NCI-H82 treated with DMSO at 0.1 percent for 48 hours (cell line): Measurements from ENCODE around the gene TMEM126B.
A peak's percentile ranks its signal among the peaks of the same experiment; 100 is the strongest.
"Not testable (repeated sequence)": the region's sequence is repeated elsewhere in the genome, so short reads cannot be mapped to it uniquely, and the experiment has no call there.

Experiments used
- DNase-seq: peaks from one replicate; lab custom pipeline; 2025; ENCODE audit not compliant: unreplicated experiment; lab: John Stamatoyannopoulos, UW

The TMEM126B gene

DNA sequence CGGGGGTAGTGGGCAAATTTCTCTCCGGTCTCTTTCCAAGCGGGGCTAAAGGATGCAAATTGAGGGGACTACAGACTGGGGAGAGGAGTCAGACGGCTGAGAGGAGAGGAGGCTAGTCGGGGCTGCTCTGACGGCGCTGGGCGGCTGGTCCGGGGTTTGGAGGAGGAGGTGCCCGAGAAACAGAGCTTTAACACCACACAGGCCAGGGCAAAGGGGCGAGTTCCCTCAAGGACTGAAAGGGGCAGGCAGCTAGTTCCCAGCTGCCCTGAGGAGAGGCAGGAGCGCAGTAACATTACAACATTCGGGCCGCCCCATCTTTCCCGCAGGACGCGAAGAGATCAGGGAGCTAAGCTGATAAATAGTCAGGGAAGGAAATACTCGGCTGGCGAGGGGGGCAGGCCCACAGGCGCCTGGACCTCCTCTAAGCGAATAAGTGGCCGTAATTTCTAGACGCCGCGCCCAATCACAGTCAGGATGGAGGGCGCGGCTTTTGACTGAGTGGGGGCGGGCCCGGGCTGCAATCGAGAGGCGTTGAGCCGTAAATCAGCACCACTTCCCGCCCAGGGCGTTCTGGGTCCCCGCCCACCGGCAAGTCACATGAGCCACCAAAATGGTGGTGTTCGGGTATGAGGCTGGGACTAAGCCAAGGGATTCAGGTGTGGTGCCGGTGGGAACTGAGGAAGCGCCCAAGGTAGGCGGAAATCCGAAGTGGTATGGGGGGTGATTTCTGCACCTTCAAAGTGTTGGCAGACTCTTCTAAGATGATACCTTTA is at the start of gene TMEM126B:
TMEM126B (plus strand) TSS at position 596 of the 773 bp plus-strand sequence; CDS start at position 611, 15 bp downstream.
- peak; percentile 95 for DNase-seq

DNA sequence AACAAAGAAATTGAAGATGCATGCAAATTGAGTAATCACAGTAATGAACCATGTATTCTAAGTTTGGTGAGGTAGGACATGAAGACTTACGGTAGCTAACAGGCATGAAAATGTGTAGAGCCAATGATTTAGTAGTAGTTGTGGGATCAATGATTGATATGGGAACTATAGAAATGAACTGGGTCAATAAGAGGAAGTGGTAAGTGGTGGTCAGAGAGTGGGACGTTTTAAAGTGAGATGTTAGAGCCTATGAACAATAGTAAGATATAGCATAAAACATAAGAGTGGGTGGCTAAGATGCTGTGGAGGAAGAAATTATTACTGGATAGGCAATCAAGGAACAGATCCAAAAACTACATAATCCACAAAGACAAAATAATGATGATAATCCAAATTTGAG is 46.3 kb upstream of the TMEM126B start:
- DNase-seq, result no peak

DNA sequence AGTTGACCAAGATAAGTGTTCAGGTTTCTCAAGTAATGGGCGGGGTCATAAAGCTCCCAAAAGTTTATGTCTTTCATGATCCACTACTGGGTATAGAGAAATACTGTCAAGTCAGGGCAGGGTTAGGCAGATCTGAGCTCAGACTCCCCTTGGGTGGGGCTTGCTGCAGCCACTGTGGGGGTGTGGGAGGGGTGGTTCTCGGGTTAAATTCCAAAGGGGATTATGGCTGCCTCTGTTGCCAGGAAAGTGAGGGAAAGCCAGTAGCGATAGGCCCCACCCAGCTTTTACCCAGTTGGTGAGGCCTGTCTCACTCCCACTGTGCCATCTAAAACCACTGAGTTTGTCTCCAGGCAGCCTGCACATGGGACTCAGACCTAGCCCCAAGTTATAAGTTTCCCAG is 39.0 kb upstream of the TMEM126B start:
- no peak for DNase-seq

DNA sequence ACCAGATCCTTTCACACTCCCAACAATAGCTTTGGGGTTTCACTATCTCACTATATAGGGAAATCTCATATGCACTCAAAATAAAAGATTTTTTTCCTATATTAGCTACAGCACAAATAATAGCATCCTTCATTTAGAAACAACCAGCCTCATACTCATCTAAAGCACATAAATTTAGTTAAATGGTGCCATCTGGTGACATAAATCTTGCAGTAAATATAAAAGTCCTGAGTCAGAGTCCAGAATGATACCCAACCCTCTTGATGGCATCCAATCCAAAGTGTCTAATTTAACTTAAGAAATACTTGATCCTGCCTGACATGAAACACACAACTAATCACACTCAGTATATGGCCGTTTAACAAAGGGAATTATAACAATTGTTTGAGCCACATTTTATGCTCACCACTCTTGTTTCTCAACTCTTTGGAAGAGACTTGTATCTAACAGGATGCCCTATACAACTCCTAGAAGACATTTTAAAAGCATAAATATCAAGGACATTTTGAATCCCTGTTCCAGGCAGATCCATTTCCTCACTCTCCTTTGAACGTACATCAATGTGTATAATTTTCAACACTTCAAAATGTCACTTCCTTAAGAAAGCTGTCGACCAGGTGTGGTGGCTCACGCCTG is 37.4 kb upstream of the TMEM126B start:
- no peak for DNase-seq

DNA sequence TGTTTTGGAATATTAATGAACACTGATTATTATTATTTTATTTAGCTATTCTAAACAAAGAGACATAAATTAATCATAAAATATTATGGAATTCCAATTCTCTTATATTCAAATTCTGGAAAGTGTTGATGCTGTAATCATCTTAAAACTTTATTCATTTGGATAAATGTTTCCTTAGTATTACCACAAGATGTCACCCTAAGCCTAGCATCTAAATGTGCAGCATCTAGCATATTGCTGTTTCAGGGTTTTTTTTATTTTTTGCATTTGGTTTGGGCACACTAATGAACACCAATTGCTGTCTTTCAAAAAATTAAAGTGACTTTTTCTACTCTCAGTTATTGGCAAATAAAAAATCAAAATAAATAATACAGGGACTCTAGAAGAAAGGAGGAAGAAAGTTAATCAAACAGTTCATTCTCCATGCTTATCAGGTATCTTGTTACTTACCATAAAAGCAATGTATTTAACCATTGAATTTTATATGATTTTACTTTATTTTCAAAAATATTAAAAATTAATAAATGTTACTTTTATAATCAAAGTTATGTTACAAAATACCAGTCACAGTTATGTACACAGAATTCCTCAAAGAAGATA is 33.0 kb upstream of the TMEM126B start:
- no peak for DNase-seq

DNA sequence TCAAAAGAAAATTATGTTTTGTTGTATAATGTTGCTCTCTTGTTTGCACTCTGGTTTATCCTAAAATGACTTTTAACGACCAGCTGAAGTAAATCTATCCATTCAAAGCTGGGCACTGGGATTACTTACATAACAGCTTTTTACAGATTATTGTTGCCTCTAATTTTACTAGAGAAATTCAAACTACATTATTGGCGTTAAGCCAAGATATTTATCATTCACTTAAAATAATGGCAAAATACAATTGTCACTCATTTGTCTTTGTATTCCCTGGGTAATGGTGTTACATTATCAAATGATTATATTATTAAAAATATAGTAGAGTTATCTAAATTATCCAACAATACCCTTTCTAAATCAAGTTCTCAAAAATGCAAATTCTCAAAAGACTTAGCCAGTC is 31.5 kb upstream of the TMEM126B start:
- DNase-seq, result no peak

DNA sequence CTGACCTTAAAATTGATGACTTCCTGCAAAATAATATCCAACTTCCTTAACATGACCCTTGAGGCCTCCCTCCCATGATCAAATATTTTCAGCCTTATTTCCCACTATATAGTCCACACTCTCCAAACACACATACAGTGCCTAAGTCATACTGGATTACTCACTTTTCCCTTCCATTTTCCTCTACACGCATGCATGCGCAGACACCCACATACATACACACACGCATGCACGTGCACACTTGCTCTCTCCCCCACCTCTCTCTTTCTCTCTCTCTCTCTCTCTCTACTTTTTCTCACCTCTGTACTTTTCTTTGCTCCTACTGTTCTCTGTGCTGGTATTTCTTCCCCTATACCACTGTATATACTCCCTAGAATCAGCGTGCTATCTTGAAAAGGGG is 29.3 kb upstream of the TMEM126B start:
- no peak for DNase-seq

DNA sequence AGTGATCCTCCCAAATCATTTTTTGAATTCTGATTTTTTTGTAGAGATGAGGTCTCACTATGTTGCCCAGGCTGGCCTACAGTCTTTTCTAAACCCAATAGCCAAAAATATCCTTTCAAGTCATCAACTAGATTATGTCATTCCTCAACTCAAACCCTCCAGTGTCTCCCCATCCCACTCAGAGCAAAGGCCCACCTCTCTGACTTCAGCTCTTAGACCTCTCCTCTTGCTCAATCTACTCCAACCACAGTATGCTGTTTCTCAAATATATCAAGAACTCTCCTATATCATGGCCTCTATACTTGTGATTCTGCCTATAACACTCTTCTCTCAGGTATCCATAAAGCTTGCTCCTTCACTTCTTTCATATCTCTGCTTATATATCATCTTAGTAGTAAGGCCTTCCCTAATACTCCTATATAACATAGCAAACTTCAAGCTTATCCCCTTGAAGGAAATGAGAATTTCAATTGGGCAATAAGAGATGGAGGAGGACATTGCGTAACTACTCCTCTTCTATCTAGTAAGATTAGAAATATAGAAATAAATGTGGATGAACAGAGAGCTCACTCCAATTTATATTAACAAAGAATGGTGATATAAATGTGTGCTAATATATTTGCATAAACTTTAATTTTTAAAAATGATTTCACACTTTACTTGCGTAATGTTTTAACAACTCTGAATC is 25.7 kb upstream of the TMEM126B start:
- DNase-seq, result no peak

DNA sequence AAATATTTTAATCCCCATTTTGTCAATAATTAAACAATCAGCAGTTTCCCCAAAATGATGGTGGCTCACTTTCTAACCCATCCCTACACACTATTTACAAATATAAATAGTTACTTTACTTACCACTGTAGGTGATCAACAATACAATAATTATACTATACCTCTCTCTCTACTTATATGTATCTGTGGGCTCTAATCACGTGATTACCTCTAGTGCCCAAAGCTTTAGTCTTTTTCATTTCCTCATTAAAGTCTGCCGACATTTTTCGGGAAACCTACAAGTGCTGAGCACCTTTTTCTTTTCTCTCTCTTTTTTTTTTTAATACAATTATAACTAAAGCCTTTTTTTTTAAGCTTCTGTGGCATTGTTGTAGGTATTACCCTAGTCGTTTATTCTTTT is 25.2 kb upstream of the TMEM126B start:
- DNase-seq, result no peak

DNA sequence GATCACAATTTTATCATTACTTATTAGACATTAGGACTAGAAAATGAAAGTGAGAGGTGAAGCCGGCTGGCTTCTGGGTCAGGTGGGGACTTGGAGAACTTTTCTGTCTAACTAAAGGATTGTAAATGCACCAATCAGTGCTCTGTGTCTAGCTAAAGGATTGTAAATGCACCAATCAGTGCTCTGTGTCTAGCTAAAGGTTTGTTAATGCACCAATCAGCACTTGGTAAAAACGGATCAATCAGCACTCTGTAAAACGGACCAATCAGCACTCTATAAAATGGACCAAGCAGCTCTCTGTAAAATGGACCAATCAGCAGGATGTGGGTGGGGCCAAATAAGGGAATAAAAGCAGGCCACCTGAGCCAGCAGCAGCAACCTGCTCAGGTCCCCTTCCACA is 22.2 kb upstream of the TMEM126B start:
- not testable (repeated sequence) for DNase-seq

DNA sequence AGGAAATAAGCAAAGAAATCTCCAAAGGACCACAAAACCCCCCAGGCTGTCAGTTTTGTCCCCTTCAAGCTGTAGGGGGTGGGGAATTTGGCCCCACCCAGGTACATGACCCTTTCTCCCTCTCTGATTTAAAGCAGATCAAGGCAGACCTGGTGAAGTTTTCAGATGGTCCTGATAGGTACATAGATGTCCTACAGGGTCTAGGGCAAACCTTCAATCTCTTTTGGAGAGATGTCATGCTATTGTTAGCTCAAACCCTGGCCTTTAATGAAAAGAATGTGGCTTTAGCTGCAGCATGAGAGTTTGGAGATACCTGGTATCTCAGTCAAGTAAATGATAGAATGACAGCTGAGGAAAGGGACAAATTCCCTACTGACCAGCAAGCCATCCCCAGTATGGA is 19.8 kb upstream of the TMEM126B start:
- not testable (repeated sequence) for DNase-seq

DNA sequence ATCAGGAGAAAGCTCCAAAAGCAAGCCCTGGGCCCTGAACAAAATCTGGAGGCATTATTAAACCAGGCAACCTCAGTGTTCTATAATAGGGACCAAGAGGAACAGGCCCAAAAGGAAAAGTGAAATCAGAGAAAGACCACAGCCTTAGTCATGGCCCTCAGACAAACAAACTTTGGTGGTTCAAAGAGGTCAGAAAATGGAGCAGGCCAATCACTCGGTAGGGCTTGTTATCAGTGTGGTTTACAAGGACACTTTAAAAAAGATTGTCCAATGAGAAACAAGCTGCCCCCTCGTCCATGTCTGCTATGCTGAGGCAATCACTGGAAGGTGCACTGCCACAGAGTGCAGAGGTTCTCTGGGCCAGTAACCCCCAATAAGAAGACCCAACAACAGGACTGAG is 19.1 kb upstream of the TMEM126B start:
- DNase-seq, result not testable (repeated sequence)

DNA sequence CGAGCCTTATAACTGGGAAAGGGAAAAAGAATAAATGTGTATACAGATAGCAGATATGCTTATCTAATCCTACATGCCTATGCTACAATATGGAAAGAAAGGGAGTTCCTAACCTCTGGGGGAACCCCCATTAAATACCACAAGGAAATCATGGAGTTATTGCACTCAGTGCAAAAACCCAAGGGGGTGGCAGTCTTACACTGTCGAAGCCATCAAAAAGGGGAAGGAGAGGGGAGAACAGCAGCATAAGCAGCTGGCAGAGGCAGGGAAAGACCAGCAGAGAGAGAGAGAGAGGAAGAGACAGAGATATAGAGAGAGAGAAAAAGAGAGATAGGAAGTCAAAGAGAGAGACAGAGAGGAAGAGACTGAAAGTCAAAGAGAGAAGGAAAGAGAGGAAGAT is 16.8 kb upstream of the TMEM126B start:
- DNase-seq, result not testable (repeated sequence)

DNA sequence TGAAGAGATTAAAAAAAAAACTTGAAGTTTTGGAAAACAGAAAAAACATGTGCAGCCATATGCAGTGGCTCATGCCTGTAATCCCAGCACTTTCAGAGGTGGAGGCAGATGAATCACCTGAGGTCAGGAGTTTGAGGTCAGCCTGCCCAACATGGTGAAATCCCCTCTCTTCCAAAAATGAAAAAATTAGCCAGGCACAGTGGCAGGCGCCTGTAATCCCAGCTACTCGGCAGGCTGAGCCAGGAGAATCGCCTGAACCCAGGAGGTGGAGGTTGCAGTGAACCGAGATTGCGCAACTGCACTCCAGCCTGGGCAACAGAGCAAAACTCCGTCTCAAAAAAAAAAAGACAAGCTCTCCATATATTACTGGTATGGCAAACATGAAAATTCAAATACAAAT is 8.9 kb upstream of the TMEM126B start:
- DNase-seq, result no peak

DNA sequence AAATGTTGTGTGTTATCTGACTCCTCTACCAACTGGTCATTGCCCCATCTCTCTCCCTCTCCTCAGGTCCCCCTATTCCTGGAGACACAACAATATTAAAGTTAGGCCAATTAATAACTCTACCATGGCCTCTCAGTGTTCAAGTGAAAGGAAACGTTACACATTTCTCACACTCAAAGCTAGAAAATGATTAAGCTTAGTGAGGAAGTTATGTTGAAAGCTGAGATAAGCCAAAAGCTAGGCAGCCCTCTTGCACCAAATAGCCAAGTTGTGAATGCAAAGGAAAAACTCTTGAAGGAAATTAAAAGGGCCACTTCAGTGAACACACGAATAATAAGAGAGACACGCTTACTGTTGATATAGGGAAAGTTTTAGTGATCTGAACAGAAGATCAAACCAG is 8.1 kb upstream of the TMEM126B start:
- DNase-seq, result no peak

DNA sequence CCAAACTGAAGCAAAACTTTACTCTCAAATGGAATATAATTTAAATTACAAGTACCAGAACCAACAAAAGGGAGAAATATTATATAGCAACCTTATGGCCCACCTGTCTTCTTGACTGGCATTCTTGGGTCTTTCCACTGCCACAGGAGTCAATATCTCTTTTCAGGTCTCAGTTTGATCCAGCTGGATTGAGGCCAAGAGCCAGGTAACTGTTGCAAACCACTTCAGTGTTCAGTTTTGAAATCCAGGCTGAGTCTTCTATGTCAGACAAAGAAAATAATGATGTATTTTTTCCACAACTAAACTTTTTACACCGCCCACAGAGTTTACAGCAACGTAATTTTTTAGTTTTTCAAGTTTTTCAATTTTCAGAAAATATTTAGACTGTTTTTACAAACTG is 1.9 kb upstream of the TMEM126B start:
- no peak for DNase-seq

DNA sequence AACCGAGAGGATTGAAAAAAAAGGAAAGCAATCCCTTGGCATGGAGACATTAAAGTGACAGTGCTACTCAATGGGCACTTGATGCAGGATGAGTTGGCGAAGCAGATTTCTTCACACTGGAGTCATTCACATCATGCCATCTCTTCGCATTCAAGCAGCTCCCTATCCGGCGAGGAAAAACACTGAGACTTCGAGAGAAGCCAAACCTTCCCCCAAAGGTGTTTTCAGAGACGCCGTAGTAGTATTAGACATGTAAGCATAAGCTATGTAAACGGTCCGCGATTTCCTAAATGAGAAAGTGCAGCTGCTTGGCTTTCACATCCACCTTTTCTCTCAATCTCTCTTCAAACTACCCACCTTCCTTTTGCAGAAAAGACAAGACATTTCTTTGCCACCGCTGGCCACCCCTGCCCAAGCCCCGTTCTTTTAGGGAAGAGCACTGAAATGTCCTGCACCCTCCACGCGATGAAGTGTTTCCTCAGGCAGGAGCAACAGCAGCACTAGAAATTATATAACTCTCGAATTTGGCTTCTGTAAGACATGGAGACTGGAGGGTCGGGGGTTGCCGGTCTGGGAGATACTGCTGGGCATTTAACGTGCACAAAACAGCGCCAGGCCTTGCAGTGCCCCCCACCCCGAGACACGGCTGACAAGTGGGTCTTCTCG is 928 bp upstream of the TMEM126B start, which contains the start of gene DLG2:
DLG2 (minus strand) TSS at position 13 of the 666 bp plus-strand sequence.
- no peak for DNase-seq

DNA sequence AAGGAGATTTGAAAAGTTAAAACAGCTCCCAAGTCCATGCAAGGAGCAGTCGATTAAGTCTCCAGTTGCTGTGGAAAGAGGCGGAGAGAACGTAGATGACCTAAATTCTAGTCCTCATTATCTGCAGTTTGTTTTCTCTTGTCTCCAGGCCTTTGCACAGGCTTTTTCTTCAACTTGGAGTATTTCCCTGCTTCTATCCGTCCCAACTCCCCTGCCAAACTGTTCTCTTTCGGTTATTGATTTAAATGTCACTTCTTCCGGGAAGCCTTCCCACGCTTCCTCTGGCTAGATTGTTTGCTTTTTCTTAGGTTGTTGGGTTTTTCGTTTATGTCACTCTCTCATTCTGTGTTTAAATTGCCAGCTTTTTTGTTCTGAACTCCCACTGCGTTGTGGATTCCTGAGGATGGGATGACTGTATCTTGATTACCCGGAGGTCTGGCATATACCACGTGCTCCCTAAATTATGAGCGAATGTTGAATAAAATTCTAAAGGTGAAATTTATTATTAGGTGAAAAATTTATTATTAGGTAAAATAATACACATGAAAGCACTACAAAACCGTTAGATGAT is 463 bp downstream of the TMEM126B start:
- DNase-seq, result no peak

DNA sequence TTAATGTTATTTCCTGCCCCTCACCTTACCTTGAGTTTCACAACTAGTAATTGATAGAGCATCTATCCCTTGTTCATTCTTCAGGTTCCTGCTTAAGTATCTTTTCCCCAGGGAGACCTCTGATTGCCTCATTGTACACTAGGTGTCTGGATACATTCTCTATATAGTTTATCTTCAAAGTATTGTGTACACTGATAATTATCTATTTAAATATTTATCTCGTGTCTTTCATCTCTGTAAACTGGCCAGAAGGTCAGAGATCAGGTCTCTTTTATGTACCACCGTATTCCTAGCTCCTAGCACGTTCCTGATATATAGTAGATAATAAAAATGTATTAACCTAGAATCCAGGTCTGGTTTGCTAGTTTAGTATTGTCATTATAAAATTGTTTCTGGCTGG is 6.4 kb downstream of the TMEM126B start:
- DNase-seq, result no peak

DNA sequence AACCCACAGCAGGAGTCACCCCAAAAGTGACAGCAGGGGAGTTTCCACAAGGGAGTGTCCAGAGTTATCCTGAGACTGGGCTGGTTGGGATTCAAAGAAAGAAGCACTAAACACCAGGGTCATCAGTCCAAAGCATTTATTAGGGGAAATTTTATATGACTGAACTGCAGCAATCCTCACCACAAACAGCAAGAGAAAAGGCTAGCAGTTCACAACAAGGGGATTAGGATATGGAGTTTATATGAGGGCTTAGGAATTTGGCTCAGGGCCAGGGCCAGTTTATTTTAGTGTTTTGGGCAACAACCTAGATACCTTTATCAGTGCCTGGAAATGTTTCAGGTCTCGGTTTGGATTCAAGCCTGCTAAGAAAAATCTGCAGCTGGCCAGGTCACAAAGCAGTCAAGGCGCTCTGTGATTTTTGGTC is 14.8 kb downstream of the TMEM126B start:
- peak; percentile 57 for DNase-seq

DNA sequence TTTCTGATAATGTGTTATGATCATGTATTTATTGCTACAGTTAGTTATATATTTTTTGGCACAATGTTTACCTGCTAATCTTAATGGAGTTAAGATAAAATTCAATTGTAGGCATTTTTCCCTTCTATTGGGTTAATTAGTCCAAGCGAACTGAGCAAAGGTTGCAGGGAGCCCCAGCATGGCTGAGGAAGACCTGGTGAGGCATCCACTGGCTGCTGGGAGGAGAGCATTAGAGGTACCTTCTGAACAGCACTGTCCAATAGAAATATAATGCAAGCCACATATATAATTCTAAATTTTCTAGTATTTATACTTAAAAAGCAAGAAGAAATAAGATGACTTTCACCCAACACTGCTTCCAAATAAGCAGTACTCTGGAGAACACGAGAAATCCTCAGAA is 18.7 kb downstream of the TMEM126B start:
- DNase-seq, result no peak
